WTC11 (cell line): ENCODE results near the gene CNIH3. TPM values are rescaled to one million over a fixed set of nuclear protein-coding genes. Genes with fewer than 3 reads are reported as not detected.
"Not testable (repeated sequence)": the region's sequence is repeated elsewhere in the genome, so short reads cannot be mapped to it uniquely, and the experiment has no call there.

Source experiments
- ATAC-seq: fragments of 200-7000 bp; cut with Tn5 transposase; 2 replicates; pipeline ENCODE4 v1.10.0; 2021; ENCODE audit warnings: mild to moderate bottlenecking, moderate library complexity
- CTCF ChIA-PET: fragments of 300-600 bp; sonication (Branson Sonifier 250); formaldehyde crosslinking; loops from one replicate; lab custom pipeline; 2021; ENCODE audit warnings: antibody characterized with exemption; lab: Charles Lee
- POLR2A ChIA-PET: fragments of 350-600 bp; sonication (Branson Sonifier 250); formaldehyde crosslinking; loops from one replicate; lab custom pipeline; 2021; ENCODE audit warnings: antibody characterized with exemption; lab: Charles Lee
- DNase-seq: peaks from one replicate; pipeline ENCODE4 v3.0.0; 2021; ENCODE audit warnings: low spot score
- H3K27ac Mint-ChIP-seq: 2 replicates; pipeline ENCODE4 v1.8.0; 2021; ENCODE audit warnings: mixed read lengths
- H3K27me3 Mint-ChIP-seq: 2 replicates; pipeline ENCODE4 v1.8.0; 2021; ENCODE audit warnings: low read depth, mild to moderate bottlenecking, moderate library complexity, mixed read lengths
- H3K36me3 Mint-ChIP-seq: 2 replicates; pipeline ENCODE4 v1.8.0; 2021; ENCODE audit warnings: mixed read lengths
- H3K4me1 Mint-ChIP-seq: 2 replicates; pipeline ENCODE4 v1.8.0; 2022; ENCODE audit warnings: mixed read lengths
- H3K4me3 Mint-ChIP-seq: 2 replicates; pipeline ENCODE4 v1.8.0; 2021; ENCODE audit warnings: mild to moderate bottlenecking, moderate library complexity, mixed read lengths
- H3K9me3 Mint-ChIP-seq: 2 replicates; pipeline ENCODE4 v1.8.0; 2021; ENCODE audit warnings: mixed read lengths
- ATF1 ChIP-seq: sonication (generic); formaldehyde crosslinking; IDR thresholded peaks from 2 replicates; pipeline ENCODE4 v1.8.1; 2023; ENCODE audit warnings: mild to moderate bottlenecking, moderate library complexity, missing genetic modification reagents
- CTCF ChIP-seq: fragments of 200-600 bp; IDR thresholded peaks from 2 replicates; pipeline ENCODE4 v1.8.0; 2022; ENCODE audit warnings: antibody characterized with exemption
- ESRRA ChIP-seq: sonication (generic); formaldehyde crosslinking; IDR thresholded peaks from 2 replicates; pipeline ENCODE4 v1.8.1; 2022; ENCODE audit warnings: mild to moderate bottlenecking, missing genetic modification reagents, borderline replicate concordance
- GABPB1 ChIP-seq: sonication (generic); formaldehyde crosslinking; IDR thresholded peaks from 2 replicates; pipeline ENCODE4 v1.8.1; 2023; ENCODE audit warnings: mild to moderate bottlenecking, missing genetic modification reagents
- GRHL2 ChIP-seq: fragments of 250-450 bp; sonication (Bioruptor Pico); IDR thresholded peaks from 2 replicates; pipeline ENCODE4 v1.8.0; 2022; ENCODE audit warnings: mild to moderate bottlenecking, moderate library complexity; ENCODE audit not compliant: insufficient replicate concordance, severe bottlenecking
- GTF2I ChIP-seq: fragments of 250-450 bp; sonication (Bioruptor Pico); conservative IDR thresholded peaks from 2 replicates; pipeline ENCODE4 v1.4.0; 2021; ENCODE audit warnings: mild to moderate bottlenecking
- JAZF1 ChIP-seq: fragments of 250-450 bp; sonication (Bioruptor Pico); IDR thresholded peaks from 2 replicates; pipeline ENCODE4 v1.9.0; 2021; ENCODE audit warnings: moderate library complexity, mild to moderate bottlenecking, inconsistent platforms
- MXD4 ChIP-seq: fragments of 250-450 bp; sonication (Bioruptor Pico); IDR thresholded peaks from 2 replicates; pipeline ENCODE4 v1.8.0; 2021; ENCODE audit warnings: mild to moderate bottlenecking, moderate library complexity, borderline replicate concordance
- NR2C2 ChIP-seq: sonication (generic); formaldehyde crosslinking; IDR thresholded peaks from 2 replicates; pipeline ENCODE4 v1.8.0; 2022; ENCODE audit warnings: mild to moderate bottlenecking, missing genetic modification reagents
- TP53 ChIP-seq: sonication (generic); formaldehyde crosslinking; IDR thresholded peaks from 2 replicates; pipeline ENCODE4 v1.8.1; 2023; ENCODE audit warnings: mild to moderate bottlenecking, missing genetic modification reagents
- ZMAT4 ChIP-seq: fragments of 250-450 bp; sonication (Bioruptor Pico); IDR thresholded peaks from 2 replicates; pipeline ENCODE4 v1.9.0; 2021; ENCODE audit warnings: mild to moderate bottlenecking
- total RNA-seq: library from RNA; stranded (reverse); gene quantifications from 3 replicates; pipeline ENCODE4 v1.2.3, GENCODE V29; 2021
- TF ChIP-seq, protein P1 (sequence below): sonication (generic); formaldehyde crosslinking; IDR thresholded peaks from 2 replicates; pipeline ENCODE4 v1.8.0; 2023; ENCODE audit warnings: missing genetic modification reagents
- TF ChIP-seq, protein P2 (sequence below): sonication (generic); formaldehyde crosslinking; IDR thresholded peaks from 2 replicates; pipeline ENCODE4 v1.8.1; 2022; ENCODE audit warnings: low read depth, mild to moderate bottlenecking, moderate library complexity, missing genetic modification reagents, borderline replicate concordance
- TF ChIP-seq, protein P3 (sequence below): sonication (generic); formaldehyde crosslinking; IDR thresholded peaks from 2 replicates; pipeline ENCODE4 v1.8.0; 2023; ENCODE audit warnings: missing genetic modification reagents, mild to moderate bottlenecking, borderline replicate concordance

The CNIH3 gene
- total RNA-seq, 1 experiment from 2014 or later = 8.1 TPM

GRCh38 chr1:224615861-224616755 lies at the start of gene CNIH3 (continued):
- TF ChIP-seq JAZF1 (CRISPR knock-in tag) = no peak
- no peak for TF ChIP-seq CTCF
- TF ChIP-seq ESRRA (CRISPR knock-in tag) = peak; percentile 84; the same call in 1 of the 2 replicates
- TF ChIP-seq GTF2I (CRISPR knock-in tag) = no peak
- TF ChIP-seq ATF1 (CRISPR knock-in tag) = peak; percentile 81; the same call in 1 of the 2 replicates
- TF ChIP-seq, protein P1, sequence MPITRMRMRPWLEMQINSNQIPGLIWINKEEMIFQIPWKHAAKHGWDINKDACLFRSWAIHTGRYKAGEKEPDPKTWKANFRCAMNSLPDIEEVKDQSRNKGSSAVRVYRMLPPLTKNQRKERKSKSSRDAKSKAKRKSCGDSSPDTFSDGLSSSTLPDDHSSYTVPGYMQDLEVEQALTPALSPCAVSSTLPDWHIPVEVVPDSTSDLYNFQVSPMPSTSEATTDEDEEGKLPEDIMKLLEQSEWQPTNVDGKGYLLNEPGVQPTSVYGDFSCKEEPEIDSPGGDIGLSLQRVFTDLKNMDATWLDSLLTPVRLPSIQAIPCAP = peak; percentile 94; the same call in 1 of the 2 replicates
- TF ChIP-seq GRHL2 = no peak
- TF ChIP-seq, protein P2, sequence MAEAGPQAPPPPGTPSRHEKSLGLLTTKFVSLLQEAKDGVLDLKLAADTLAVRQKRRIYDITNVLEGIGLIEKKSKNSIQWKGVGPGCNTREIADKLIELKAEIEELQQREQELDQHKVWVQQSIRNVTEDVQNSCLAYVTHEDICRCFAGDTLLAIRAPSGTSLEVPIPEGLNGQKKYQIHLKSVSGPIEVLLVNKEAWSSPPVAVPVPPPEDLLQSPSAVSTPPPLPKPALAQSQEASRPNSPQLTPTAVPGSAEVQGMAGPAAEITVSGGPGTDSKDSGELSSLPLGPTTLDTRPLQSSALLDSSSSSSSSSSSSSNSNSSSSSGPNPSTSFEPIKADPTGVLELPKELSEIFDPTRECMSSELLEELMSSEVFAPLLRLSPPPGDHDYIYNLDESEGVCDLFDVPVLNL = peak; percentile 81; the same call in 1 of the 2 replicates
- TF ChIP-seq NR2C2 (CRISPR knock-in tag) = 0 out of 2 replicates have a peak, but pooled peaks have one; percentile 51
- TF ChIP-seq MXD4 (CRISPR knock-in tag) = no peak
- TF ChIP-seq, protein P3, sequence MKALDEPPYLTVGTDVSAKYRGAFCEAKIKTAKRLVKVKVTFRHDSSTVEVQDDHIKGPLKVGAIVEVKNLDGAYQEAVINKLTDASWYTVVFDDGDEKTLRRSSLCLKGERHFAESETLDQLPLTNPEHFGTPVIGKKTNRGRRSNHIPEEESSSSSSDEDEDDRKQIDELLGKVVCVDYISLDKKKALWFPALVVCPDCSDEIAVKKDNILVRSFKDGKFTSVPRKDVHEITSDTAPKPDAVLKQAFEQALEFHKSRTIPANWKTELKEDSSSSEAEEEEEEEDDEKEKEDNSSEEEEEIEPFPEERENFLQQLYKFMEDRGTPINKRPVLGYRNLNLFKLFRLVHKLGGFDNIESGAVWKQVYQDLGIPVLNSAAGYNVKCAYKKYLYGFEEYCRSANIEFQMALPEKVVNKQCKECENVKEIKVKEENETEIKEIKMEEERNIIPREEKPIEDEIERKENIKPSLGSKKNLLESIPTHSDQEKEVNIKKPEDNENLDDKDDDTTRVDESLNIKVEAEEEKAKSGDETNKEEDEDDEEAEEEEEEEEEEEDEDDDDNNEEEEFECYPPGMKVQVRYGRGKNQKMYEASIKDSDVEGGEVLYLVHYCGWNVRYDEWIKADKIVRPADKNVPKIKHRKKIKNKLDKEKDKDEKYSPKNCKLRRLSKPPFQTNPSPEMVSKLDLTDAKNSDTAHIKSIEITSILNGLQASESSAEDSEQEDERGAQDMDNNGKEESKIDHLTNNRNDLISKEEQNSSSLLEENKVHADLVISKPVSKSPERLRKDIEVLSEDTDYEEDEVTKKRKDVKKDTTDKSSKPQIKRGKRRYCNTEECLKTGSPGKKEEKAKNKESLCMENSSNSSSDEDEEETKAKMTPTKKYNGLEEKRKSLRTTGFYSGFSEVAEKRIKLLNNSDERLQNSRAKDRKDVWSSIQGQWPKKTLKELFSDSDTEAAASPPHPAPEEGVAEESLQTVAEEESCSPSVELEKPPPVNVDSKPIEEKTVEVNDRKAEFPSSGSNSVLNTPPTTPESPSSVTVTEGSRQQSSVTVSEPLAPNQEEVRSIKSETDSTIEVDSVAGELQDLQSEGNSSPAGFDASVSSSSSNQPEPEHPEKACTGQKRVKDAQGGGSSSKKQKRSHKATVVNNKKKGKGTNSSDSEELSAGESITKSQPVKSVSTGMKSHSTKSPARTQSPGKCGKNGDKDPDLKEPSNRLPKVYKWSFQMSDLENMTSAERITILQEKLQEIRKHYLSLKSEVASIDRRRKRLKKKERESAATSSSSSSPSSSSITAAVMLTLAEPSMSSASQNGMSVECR = peak; percentile 94
- TF ChIP-seq GABPB1 (CRISPR knock-in tag) = no peak
- TF ChIP-seq TP53 (CRISPR knock-in tag) = no peak

GRCh38 chr1:224566492-224566891 lies 49.6 kb upstream of the CNIH3 start:
- peaks cover 13% of the 10 kb centered on the region for H3K9me3 Mint-ChIP-seq
- ATAC-seq, H3K27me3 Mint-ChIP-seq, H3K36me3 Mint-ChIP-seq, DNase-seq, H3K4me3 Mint-ChIP-seq, H3K4me1 Mint-ChIP-seq, CTCF ChIA-PET, POLR2A ChIA-PET, H3K27ac Mint-ChIP-seq: not testable (repeated sequence)

GRCh38 chr1:224569276-224569675 lies 46.8 kb upstream of the CNIH3 start:
- H3K27me3 Mint-ChIP-seq = no peaks in the 10 kb centered on the region

GRCh38 chr1:224571975-224572374 lies 44.1 kb upstream of the CNIH3 start:
- H3K27me3 Mint-ChIP-seq, H3K4me1 Mint-ChIP-seq, H3K4me3 Mint-ChIP-seq, ATAC-seq, POLR2A ChIA-PET, DNase-seq, CTCF ChIA-PET, H3K27ac Mint-ChIP-seq, H3K36me3 Mint-ChIP-seq: not testable (repeated sequence)
- H3K9me3 Mint-ChIP-seq = peaks cover 18% of the 10 kb centered on the region

More at GRCh38 chr1:224569276-224569675, 46.8 kb upstream of the CNIH3 start:
- ATAC-seq (no peak), DNase-seq (no peak)
- no peaks in the 10 kb centered on the region for H3K36me3 Mint-ChIP-seq
- H3K9me3 Mint-ChIP-seq = peaks cover 3% of the 10 kb centered on the region
- no peak overlapping the region for H3K4me3 Mint-ChIP-seq
- H3K4me1 Mint-ChIP-seq = no peaks in the 10 kb centered on the region
- no peak overlapping the region for H3K27ac Mint-ChIP-seq
- POLR2A ChIA-PET = no interaction called here
- TF ChIP-seq ZMAT4 (CRISPR knock-in tag) (no peak), ESRRA (CRISPR knock-in tag) (no peak)
- TF ChIP-seq, all 79 proteins: peak for 0
- CTCF ChIA-PET = no interaction called here
